Large intestine (tissue), 3 donors: Measurements from ENCODE around the gene TRIM34. TPM values are rescaled to one million over a fixed set of nuclear protein-coding genes. Genes with fewer than 3 reads are reported as not detected.
A peak's percentile ranks its signal among the peaks of the same experiment; 100 is the strongest.

ENCODE experiments used
- DNase-seq, 2 donors: peaks; one replicate each; pipeline versions ENCODE4 v3.0.0 to v3.0.0-alpha.2; 2013
- H3K27ac ChIP-seq: one replicate; pipeline ENCODE4 v1.5.1; 2013; ENCODE audit warnings: low read length
- H3K27me3 ChIP-seq: 2 replicates; pipeline ENCODE4 v1.6.1; 2013; ENCODE audit warnings: low read length; ENCODE audit not compliant: control insufficient read depth, insufficient read depth
- H3K36me3 ChIP-seq: 2 replicates; pipeline ENCODE4 v1.6.1; 2013; ENCODE audit warnings: low read length; ENCODE audit not compliant: control insufficient read depth, insufficient read depth
- H3K4me1 ChIP-seq: one replicate; pipeline ENCODE4 v1.6.1; 2013; ENCODE audit warnings: low read length; ENCODE audit not compliant: control insufficient read depth, insufficient read depth
- H3K4me3 ChIP-seq: one replicate; pipeline ENCODE4 v1.5.1; 2013; ENCODE audit warnings: low read length
- H3K9me3 ChIP-seq: one replicate; pipeline ENCODE4 v1.6.1; 2013; ENCODE audit warnings: mild to moderate bottlenecking, low read depth, low read length, moderate library complexity; ENCODE audit not compliant: control insufficient read depth
- WGBS: methylation state at CpG from one replicate; pipeline ENCODE4 v1.1.5; 2013; ENCODE audit warnings: low lambda C conversion rate; ENCODE audit not compliant: insufficient coverage; 5-methylcytosine and 5-hydroxymethylcytosine counted together
- polyA plus RNA-seq: library from polyadenylated mRNA; unstranded; fragments of 120-200 nt; gene quantifications from one replicate; pipeline ENCODE4 v1.2.1, GENCODE V29; 2013

TRIM34 gene
- polyA plus RNA-seq, 1 donor = 11.6 TPM

DNA sequence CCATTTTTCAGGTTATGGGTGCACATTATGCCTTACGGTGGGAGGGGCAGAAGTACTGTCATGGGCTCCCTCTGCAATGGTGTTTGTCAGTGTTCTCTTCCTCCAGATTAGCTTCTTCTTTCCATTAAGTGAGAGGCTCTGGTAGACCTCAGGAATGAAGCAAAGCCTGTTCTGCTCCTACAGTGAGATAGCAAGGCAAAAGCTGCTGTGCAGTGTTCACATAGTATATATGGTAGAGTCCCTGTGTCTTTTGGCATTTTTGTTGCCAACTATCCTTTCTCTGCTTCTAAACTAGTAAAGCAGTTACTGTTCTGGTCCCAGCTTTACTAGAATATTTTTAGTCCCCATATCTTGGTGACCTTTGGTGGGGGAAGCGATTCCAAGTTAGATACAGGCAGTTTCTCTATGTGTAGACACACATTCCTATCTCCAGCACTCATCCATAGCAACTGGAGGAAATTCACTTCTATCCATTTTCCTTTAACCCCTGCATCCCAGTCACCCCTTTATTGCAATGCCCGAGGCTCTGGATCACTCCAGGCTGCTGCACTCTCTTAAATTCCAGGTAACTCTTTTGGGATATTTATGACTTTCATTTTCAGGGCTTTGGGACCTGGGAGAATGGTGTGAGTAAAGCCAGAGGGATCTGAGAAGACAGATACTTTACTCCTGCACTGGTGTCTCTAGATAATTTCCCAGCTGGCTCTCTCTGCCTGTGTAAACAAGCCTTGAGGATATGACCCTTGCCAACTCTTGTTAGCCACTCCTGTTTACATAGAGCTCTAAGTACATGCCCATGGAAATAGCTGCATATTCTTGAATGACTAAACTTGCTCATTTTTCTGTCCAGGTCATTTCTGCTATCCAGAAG, 3.9 kb upstream of the TRIM34 start:
- no peaks in the 10 kb centered on the region for H3K36me3 ChIP-seq
- peak; percentile 40 to 66 for DNase-seq
- H3K27me3 ChIP-seq = no peaks in the 10 kb centered on the region
- H3K27ac ChIP-seq = peak overlapping the region; percentile 19
- peaks cover 15% of the 10 kb centered on the region for H3K4me1 ChIP-seq
- no CpG with 5 or more reads among the region's 3 CpGs for WGBS
- no peak overlapping the region for H3K4me3 ChIP-seq
- H3K9me3 ChIP-seq = no peaks in the 10 kb centered on the region

DNA sequence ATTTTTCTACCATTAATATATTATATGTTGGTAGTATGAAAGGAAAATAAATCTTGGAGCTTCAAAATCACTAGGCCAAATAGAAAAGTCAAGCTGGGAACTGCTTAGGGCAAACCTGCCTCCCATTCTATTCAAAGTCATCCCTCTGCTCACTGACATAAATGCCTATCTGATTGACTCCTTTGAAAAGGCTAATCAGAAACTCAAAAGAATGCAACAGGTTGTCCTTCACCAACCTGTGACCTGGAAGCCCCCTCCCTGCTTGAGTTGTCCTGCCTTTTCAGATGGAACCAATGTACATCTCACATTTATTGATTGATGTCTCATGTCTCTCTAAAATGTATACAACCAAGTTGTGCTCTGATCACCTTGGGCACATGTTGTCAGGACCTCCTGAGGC, 3.2 kb upstream of the TRIM34 start:
- DNase-seq = no peak
- H3K9me3 ChIP-seq = no peaks in the 10 kb centered on the region
- no peaks in the 10 kb centered on the region for H3K27me3 ChIP-seq
- no peak overlapping the region for H3K27ac ChIP-seq
- no peak overlapping the region for H3K4me3 ChIP-seq
- H3K4me1 ChIP-seq = peaks cover 15% of the 10 kb centered on the region
- no peaks in the 10 kb centered on the region for H3K36me3 ChIP-seq

DNA sequence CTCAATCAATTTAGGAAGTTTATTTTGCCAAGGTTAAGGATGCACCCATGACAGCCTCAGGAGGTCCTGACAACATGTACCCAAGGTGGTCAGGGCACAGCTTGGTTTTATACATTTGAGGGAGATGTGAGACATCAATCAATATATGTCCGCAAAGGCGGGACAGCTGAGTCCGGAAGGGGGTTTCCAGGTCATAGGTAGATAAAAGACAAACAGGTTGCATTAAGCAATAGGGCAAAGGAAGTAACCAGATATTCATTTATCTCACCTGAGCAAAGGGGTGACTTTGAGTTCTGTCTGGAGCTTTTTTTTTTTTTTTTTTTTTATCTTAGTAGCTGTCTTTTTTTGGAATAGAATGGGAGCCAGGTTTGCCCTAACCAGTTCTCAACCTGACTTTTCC, 2.0 kb upstream of the TRIM34 start:
- Histone ChIP-seq H3K4me3 (no peak overlapping the region), H3K4me1 (peaks cover 15% of the 10 kb centered on the region), H3K9me3 (no peaks in the 10 kb centered on the region), H3K27ac (no peak overlapping the region), H3K36me3 (no peaks in the 10 kb centered on the region), H3K27me3 (no peaks in the 10 kb centered on the region)
- WGBS = 20% methylated on average over 3 of the region's 3 CpGs
- DNase-seq = peak in 1 of 2 donors; percentile 53

DNA sequence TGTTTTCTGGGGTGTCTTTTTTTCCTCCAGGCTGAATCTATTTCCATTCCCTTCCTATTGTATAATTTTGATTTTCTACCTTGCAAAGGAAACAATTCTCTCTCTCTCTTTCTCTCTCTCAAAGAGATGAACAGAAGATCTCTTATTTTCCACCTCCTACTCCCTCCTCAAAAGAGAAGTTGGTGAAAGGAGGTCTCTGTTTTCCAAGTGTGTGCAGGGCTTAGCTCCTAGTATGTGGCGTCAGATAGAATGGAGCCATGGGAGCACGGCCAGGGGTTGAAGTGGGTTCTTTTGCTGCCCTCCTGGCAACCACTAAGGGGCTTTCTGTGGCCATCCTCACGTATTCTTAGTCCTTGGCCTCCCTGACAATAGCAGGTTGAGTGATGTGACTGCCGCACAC, 480 bp downstream of the TRIM34 start:
- no peak for DNase-seq
- Histone ChIP-seq H3K27me3 (no peaks in the 10 kb centered on the region), H3K4me1 (peaks cover 15% of the 10 kb centered on the region), H3K36me3 (no peaks in the 10 kb centered on the region), H3K4me3 (peak overlapping the region; percentile 46), H3K9me3 (no peaks in the 10 kb centered on the region), H3K27ac (peak overlapping the region; percentile 53)
- WGBS = no CpG with 5 or more reads among the region's 4 CpGs

DNA sequence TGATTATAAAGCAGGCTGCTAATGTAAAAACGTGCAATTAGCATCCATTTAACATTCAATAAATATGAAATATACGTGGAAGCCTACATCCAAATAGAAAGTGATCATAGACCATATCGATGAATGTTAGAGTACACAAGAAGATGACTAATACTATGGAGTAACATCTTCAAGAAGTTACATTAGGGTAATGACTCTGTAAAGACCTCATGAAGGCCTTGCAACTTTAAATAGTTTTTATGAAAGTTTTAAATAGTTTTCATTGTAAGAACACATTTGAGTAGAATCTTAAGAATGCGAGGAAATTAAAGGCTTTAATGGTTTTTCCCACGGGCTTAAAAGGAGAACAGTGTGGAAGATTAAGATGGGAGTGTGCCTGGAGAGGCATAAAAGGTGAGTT, 1.4 kb downstream of the TRIM34 start:
- Histone ChIP-seq H3K27me3 (no peaks in the 10 kb centered on the region), H3K4me1 (peaks cover 9% of the 10 kb centered on the region), H3K36me3 (no peaks in the 10 kb centered on the region), H3K9me3 (no peaks in the 10 kb centered on the region), H3K27ac (no peak overlapping the region), H3K4me3 (no peak overlapping the region)
- 100% methylated on average over 2 of the region's 5 CpGs for WGBS
- DNase-seq = no peak

DNA sequence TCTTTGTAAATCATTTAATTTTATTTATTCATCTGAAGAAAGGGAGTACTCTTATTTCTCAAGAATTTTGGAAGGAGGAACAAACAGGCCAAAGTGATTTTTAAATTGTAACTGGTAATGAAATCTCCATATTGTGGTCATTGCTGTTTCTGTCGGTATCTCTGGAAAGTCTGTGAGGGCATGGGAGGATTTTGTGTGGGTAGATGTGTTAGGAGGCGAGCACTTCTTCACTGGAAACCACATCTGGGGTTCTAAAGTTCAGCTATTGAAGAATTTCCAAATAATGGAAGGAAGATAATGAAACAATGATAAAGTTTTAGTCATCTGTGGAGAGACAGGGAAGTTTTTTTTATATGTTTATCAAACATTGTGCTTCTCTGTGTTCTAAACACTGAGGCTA, 6.6 kb downstream of the TRIM34 start:
- Histone ChIP-seq H3K27ac (no peak overlapping the region), H3K36me3 (peaks cover 14% of the 10 kb centered on the region), H3K4me1 (no peaks in the 10 kb centered on the region), H3K27me3 (no peaks in the 10 kb centered on the region), H3K9me3 (no peaks in the 10 kb centered on the region), H3K4me3 (no peak overlapping the region)
- 94% methylated on average over 2 of the region's 2 CpGs for whole genome bisulfite sequencing
- no peak for DNase-seq

DNA sequence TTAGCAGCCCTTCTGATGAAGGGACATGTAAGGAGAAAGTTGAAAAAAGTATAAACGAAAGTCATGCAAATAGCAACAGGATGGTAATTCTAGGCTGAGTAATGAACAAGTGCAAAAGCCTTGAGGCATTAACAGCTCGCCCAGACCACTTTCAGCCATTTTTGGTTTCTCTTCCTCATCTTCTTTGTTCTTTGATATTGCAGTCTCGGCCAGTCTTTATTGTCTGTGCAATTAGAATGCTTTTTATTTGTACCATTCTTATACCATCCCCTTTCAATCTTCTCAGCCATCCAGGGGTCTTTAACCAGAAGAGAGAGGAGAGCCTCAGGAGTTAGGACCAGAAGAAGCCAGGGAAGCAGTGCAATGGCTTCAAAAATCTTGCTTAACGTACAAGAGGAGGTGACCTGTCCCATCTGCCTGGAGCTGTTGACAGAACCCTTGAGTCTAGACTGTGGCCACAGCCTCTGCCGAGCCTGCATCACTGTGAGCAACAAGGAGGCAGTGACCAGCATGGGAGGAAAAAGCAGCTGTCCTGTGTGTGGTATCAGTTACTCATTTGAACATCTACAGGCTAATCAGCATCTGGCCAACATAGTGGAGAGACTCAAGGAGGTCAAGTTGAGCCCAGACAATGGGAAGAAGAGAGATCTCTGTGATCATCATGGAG, 7.3 kb downstream of the TRIM34 start:
- Histone ChIP-seq H3K27me3 (no peaks in the 10 kb centered on the region), H3K36me3 (peaks cover 16% of the 10 kb centered on the region), H3K4me1 (no peaks in the 10 kb centered on the region), H3K4me3 (no peak overlapping the region), H3K9me3 (no peaks in the 10 kb centered on the region), H3K27ac (no peak overlapping the region)
- no CpG with 5 or more reads among the region's 5 CpGs for WGBS
- DNase-seq = no peak

DNA sequence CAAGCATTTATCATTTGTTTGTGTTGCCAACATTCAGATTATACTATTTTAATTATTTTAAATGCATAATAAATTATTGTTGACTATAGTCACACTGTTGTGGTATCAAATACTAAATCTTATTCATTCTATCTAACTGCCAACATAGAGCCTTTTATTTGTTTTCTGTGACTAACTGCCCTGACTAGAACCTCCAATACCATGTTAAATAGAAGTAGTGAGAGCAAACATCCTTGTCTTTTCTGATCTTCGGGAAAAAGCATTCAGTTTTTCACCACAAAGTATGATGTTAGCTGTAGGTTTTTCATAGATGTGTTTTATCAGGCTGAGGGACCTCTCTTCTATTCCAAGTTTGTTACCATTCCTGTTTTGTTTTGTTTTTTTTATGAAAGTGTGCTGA, 15.2 kb downstream of the TRIM34 start:
- Histone ChIP-seq H3K4me3 (no peak overlapping the region), H3K4me1 (no peaks in the 10 kb centered on the region), H3K27me3 (no peaks in the 10 kb centered on the region), H3K36me3 (peaks cover 29% of the 10 kb centered on the region), H3K27ac (no peak overlapping the region), H3K9me3 (no peaks in the 10 kb centered on the region)
- no peak for DNase-seq
- WGBS = 80% methylated on average over 1 of the region's 1 CpG

DNA sequence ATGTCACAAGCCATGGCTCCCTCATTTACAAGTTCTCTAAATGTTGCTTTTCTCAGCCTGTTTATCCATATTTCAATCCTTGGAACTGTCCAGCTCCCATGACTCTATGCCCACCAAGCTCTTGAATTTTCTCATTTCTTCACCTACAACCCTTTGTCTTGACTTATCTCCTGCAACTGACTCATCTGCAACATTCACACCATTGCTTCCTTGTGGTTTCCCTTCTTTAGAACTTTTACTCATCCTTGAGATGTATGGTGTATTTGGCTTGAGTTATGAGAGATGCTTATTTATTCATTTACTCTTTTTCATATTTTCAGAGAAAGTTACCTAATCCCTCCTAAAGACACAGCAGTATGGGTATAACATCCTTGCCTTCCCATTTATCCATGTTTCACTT, 18.8 kb downstream of the TRIM34 start:
- DNase-seq = no peak
- Histone ChIP-seq H3K36me3 (peaks cover 19% of the 10 kb centered on the region), H3K9me3 (no peaks in the 10 kb centered on the region)

DNA sequence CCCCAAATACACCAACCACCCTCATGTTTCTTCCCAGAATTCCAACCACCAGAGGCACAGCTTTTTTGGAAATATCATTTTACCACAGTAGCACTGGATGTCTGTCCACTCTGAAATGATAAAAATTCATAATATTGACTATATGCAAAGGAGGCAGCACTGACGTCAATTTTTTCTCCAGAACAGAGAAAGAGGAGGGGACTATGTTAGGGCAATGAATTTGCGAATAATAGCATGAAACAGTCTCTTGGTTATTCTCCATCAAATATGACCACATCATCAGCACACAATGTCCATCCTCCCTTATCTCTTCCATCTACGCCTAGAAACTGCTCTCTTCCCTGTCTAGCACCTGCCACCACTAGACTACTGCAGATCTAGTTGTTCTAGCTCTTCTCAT, 21.3 kb downstream of the TRIM34 start:
- DNase-seq = no peak
- Histone ChIP-seq H3K4me3 (no peak overlapping the region), H3K27me3 (no peaks in the 10 kb centered on the region), H3K27ac (no peak overlapping the region), H3K9me3 (no peaks in the 10 kb centered on the region), H3K36me3 (peaks cover 18% of the 10 kb centered on the region), H3K4me1 (no peaks in the 10 kb centered on the region)
- 100% methylated on average over 1 of the region's 3 CpGs for WGBS

More for the DNA sequence above, 18.8 kb downstream of the TRIM34 start:
- Histone ChIP-seq H3K27ac (no peak overlapping the region), H3K4me1 (no peaks in the 10 kb centered on the region), H3K27me3 (no peaks in the 10 kb centered on the region), H3K4me3 (no peak overlapping the region)

DNA sequence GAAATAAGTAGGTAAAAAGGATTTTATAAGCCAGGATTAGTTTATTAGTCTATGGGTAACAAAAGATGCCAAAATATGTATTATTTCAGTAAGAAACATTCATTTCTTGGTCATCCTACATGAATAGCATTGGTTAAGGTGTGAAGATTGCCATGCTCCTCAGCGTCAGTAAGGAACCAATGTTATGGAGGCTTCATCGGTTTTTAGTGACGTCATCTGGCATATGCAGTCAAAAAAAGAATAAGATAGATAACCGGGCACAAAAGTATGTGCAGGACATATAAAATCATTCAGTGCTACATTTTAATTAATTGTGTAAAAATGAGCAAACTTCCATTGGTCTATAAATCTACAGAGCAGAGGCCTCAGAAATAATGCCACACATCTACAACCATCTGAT, 30.7 kb downstream of the TRIM34 start:
- WGBS = 100% methylated on average over 3 of the region's 4 CpGs

More for the DNA sequence above, 30.7 kb downstream of the TRIM34 start:
- Histone ChIP-seq H3K27ac (no peak overlapping the region), H3K4me1 (no peaks in the 10 kb centered on the region), H3K27me3 (no peaks in the 10 kb centered on the region), H3K36me3 (no peaks in the 10 kb centered on the region), H3K9me3 (no peaks in the 10 kb centered on the region), H3K4me3 (no peak overlapping the region)
- DNase-seq = no peak
